AG08396 (cell line): ENCODE data around the gene APBB1IP.
"Not testable (repeated sequence)": the region's sequence is repeated elsewhere in the genome, so short reads cannot be mapped to it uniquely, and the experiment has no call there.

Experiments used
- DNase-seq: peaks from one replicate; pipeline ENCODE4 v3.0.0; 2012; ENCODE audit warnings: low spot score, mixed read lengths

The APBB1IP gene

DNA sequence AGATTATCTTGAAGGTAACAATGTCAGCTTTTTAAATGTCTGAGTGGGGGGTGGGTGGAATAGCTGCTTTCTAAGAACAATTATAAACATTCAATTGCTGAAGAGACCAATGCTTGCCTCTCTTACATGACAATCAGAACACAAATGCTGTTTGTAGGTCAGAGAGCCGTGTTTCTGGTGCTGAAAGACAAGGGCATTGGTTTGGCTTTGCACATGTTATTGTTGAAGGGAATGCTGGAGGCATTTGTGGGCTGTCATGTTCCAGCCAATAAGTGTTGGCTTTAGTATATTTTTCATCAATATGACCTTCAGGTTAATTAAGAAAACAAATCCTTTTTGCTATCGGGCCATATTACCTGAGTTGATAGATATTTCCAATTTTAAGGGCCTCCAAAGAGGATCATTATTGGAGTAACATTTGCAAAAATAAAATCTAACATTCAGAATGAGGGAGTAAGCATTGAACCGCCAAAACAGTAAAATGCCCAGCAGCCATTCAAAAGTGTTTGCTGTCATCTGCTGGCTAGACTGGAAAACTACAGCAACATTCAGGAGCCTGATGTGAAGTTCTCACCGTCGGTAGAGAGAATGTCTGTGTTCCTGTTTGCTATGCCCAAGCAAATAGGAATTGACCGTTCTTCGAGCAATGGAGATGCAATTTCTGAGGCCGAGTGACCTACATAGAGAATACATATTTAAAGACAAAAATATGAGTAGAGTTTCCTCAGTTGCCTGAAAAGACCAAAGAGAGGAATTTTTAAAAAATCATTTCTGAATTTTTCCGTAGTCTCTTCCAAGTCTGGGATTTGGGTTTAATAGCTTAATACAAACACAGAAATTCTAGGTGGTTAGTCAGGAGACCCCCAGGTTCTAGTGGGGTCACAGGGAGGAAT, 118.9 kb downstream of the APBB1IP start:
- peak; percentile 66 for DNase-seq

DNA sequence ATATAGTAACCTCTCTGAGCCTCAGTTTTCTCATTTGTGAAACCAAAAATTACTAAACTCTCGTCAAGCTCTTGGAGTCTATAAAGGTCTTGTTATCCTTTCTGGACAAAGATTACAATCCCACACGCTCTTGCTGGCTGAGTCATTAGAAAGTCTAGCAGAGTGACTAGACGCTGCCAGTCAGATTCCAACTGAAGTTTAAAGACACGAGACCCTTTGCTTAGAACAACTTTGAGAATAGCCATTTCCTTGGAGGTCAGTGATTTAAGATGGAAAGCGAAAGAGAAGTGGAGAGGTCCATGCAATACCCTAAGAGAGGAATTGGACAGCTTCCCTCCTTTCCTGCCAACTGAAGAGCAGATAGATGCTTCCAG, 119.5 kb downstream of the APBB1IP start:
- DNase-seq = peak; percentile 20

DNA sequence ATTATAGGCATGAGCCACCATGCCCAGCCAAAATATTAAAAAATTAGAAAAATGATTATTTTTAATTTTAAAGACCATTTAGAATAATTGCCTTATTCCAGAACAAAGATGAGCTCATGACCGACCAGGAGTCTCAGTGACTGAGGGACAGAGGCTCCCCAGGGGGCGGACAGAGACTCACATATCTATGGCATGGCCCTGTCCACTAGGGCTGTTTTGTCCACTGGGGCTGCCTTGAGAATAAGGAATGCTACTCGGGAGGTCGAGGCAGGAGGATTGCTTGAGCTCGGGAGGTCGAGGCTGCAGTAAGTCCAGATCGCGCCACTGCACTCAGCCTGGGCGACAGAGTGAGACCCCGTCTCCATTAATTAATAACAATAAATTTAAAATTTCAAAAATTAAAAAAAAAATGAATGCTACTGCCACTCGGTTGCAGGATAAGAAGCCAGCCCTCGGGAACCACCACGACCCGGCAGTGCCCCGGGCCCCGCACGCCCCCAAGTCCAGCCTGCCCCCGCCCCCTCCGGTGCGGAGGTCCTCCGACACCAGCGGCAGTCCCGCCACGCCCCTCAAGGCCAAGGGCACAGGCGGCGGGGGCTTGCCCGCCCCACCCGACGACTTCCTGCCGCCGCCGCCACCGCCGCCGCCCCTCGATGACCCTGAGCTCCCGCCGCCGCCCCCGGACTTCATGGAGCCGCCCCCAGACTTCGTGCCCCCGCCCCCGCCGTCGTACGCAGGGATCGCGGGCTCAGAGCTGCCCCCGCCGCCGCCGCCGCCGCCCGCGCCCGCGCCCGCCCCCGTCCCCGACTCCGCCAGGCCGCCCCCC, 128.6 kb downstream of the APBB1IP start:
- no peak for DNase-seq

DNA sequence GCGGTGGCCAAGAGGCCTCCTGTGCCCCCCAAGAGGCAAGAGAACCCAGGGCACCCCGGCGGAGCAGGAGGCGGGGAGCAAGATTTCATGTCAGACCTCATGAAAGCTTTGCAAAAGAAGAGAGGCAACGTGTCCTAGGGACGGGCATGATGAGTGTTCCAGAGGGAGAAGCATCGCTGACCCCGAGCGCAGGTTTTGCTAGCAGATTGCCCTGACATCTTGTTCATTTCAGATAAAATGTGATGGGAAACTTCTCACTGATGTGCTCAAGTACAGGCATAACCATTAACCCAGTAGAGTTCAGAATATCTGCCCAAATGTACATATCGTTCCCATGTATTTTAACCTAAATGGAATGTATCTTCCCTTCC, 129.2 kb downstream of the APBB1IP start:
- peak; percentile 21 for DNase-seq

DNA sequence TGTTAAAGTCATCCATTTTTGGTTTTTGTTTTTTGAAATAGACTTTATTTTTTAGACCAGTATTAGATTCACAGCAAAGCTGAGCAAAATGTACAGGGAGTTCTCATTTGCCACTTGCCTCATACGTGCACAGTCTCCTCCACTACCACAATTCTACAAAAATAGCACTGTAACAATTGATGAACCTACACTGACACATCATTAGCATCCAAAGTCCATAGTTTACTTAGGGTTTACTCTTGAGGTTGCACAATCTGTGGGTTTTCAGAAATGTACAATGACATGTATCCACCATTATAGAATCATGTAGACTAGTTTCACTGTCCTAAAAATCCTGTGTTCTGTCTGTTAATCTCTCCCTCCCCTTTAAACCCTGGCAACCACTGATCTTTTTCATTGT, 133.5 kb downstream of the APBB1IP start:
- DNase-seq = no peak

DNA sequence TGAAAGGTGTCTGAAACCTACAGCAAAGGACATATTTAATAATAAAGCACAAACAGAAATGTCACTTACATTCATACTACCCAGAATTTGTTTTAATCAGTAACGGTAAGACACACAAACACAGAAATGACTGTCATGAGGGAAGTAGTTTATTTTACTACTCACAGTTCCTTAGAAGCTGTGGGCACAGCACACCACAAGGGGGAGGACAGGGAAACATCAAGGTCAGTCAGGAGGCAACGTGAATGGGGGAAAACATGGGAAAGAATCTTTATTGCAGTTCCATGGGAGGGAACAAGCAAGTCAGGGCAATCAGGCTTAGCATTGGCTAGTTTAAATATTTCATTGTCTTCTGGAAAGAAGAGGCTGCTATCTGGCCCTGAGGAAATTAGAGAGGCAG, 135.5 kb downstream of the APBB1IP start:
- no peak for DNase-seq

DNA sequence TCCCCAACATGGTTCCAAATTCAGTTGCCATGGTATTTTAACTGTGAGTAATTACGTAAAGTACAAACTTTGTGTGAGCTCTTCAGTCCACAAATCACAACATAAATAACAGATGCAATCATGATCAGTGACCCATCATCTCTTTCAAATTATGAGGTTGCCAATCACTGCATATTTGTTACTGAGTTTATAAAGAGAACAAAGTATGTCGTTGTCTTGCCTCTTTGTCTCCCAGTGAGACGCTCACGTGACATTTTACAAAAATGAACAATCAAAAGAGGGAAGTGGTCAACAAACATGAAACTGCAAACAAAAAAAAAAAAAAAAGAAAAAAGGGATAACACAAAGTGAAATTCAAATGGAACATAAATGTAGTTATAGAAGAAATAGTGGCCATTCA, 136.6 kb downstream of the APBB1IP start:
- no peak for DNase-seq

DNA sequence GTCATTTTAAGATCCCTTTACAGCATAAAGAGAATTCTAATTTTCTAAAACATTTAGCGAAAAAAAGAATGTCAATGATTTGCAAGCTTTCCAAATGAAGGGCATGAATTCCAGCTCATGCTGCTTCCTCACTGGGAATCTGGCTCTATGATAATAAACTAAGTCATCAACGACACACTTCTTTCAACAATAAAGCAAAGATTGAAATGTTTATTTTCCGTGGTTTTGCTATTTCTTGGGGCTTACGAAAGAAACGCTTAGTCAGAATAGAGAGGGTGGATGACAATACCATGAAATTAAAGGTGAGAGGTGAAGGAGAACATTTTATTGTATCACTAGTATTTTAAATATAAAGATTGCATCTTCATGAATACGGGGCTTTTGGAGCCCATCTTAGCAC, 140.2 kb downstream of the APBB1IP start:
- not testable (repeated sequence) for DNase-seq

DNA sequence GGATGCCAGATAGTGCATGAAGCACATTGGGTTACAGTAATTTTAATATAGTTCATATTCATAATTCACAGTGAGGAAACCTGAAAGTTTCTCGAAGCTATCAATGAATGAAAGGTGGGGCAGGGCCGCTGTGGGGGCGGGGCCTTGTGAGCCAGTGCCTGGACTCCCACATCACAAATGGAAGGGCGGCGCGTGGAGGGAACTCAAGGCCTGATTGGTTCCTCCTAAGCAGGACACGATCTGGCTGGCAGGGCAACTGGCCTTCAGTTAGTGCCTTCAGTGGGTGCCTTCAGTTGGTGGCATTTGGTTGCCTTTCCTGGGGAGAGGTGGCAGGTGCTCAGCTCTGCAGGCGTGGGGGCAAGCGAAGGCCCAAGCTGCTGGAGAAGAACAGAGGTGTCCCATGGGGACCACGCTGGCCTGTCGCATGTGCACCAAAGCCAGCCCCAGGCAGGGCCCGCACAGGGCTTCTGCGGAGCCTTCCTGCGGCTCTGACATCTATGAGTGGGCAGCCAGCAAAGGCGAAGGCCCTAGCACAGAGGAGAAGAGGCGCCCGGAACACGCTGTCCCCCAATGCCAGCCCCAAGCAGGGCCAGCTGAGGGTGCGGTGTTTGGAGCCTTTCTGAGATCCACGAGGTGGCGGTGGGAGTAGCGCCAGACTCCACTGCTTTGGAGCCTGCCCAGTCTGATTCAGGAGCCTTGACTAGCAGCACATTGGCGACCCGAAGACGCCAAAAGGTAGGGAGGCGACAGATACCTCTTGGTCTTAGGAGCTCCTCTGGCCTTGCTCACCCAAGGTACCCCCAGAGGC, 141.3 kb downstream of the APBB1IP start:
- DNase-seq = no peak

DNA sequence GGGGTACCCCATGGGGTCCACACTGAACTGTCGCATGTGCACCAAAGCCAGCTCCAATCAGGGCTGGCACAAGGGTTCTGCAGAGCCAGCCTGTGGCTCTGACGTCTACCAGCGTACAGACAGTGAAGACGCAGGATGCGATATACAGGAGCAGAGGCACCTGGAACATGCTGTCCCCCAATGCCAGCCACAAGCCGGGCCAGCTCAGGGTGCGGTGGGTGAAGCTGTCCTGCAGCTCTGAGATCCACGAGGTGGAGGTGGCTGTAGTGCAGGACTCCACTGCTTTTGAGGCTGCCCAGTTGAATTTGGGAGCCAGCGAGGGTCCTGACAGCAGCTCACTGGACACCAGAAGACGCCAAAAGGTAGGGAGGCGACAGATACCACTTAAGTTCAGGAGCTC, 148.1 kb downstream of the APBB1IP start:
- DNase-seq = no peak

DNA sequence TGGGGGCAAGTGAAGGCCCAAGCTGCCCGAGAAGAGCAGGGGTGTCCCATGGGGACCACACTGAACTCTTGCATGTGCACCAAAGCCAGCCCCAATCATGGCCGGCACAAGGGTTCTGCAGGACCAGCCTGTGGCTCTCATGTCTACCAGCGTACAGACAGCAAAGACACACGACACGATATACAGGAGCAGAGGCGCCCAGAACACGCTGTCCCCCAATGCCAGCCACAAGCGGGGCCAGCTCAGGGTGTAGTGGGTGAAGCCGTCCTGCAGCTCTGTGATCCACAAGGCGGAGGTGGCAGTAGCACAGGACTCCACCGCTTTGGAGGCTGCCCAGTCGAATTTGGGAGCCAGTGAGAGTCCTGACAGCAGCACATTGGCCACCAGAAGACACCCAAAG, 150.5 kb downstream of the APBB1IP start:
- no peak for DNase-seq

DNA sequence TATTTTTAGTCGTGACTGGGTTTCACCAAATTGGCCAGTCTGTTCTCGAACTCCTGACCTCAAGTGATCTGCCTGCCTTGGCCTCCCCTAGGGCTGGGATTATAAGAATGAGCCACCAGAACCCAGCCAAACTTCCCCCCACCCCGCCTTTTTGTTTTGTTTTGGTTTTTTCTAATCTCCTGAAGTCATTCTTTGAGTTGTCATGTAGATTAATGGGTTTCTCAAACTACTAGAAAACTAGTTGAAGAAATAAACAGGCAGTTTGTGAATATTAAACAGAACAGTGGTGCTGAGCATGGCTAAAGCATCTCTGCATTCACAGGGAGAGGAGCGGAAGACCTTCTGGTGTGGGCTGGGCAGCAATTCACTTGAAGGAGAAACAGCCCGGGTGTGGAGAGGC, 151.7 kb downstream of the APBB1IP start:
- DNase-seq = not testable (repeated sequence)

DNA sequence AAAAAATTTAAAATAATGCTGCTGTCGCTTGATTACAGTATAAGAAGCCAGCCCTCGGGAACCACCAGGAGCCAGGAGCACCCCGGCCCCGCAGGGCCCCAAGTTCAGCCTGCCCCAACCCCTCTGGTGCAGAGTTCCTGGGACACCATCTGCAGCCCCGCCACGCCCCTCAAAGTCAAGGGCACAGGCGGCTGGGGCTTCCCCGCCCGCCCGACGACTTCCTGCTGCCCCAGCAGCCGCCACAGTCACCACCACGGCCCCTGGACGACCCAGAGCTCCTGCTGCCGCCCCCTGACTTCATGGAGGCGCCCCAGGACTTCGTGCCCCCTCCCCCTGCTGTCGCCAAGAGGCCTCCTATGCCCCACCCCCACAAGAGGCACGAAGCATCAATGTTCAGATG, 155.8 kb downstream of the APBB1IP start:
- DNase-seq = no peak

DNA sequence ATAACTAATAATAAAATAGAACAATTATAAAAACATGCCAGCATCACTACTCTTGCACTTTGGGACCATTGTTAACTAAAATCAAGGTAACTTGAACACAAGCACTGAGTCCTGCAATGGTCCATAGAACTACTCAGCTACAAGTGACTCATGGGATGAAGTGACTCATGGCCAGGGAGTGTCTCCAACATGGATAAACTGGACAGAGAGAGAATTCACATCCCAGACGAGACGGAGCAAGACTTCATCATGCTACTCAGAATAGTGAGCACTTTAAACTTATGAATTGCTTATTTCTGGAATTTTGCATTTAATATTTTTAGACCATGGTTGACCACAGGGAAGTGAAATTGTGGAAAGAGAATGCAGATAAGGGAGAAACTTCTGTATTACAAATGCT, 165.1 kb downstream of the APBB1IP start:
- DNase-seq = not testable (repeated sequence)

DNA sequence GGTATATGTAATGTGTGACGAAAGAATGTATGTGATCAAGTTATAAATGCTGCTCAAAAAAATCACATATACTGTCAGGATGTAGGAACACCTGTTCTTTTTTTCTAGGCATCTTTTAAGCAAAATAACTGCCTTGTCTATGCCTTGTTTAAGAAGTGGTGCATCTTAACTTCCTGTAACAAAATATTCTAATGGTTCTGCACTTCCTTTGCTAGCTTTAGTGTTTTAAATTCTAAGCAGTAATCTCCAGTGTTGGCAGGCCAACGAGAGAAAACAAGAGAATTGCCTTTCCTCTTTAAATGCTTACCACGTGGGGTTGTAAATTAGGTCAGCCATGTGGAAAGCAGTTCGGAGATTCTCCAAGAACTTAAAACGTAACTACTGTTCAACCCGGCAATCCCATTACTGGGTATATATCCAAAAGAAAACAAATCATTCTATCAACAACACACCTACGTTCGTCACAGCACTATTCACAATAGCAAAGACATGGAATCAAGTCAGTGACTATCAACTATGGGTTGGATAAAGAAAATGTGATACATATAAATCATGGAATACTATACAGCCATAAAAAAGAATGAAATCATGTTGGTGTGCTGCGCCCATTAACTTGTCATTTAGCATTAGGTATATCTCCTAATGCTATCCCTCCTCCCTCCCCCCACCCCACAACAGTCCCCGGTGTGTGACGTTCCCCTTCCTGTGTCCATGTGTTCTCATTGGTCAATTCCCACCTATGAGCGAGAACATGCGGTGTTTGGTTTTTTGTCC, 166.4 kb downstream of the APBB1IP start:
- not testable (repeated sequence) for DNase-seq

DNA sequence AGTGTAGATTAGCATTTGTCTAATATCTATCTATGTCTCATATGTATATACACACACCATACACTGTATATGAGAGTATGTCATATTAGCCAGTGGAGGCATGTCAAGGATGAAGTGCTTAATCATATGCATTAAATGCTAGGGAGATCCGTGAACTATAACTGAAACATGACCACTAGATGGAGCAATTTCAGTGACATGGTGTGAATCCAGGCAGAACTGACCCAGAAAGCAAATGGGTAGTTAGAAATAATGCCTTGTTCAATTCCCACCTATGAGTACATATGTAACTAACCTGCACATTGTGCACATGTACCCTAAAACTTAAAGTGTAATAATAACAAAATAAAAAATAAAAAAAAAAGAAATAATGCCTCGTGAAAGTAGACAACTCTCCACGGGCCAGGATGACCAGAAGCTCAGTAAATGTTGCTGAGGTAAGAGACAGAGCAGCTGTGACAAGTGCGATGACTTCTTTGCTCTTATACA, 168.3 kb downstream of the APBB1IP start:
- DNase-seq = peak; percentile 11

DNA sequence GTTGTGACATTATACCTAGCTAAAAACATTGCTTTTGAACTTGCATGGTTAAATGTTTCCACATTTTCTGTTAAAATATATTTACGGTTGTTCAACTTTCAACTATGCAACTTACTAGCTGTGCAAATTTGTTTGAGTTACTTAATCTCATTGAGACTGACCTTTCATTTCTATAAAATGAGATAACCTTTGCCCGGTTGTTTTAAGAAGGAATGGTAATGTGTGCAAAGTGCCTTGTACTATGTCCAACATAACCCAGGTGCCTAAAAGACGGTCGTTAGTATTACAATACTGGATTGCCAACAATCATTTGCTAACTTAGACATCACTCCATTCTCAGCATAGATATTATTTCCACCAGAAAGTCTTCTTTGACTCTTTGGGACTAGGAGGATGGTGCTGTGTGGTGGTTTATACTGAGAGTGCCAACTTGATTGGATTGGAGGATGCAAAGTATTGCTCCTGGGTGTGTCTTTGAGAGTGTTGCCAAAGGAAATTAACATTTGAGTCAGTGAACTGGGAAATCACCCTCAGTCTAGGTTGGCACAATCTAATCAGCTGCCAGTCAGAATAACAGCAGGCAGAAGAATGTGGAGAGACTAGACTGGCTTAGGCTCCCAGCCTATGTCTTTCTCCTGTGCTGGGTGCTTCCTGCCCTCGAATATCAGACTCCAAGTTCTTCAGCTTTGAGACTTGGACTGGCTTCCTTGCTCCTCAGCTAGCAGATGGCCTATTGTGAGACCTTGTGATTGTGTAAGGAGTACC, 174.2 kb downstream of the APBB1IP start:
- DNase-seq = no peak
